GM19351 (cell line): ENCODE measurements around the gene CERS3.

ENCODE experiments used
- ATAC-seq: cut with Tn5 transposase; IDR thresholded peaks from one replicate; pipeline ENCODE4 v1.9.1; 2021; ENCODE audit warnings: mild to moderate bottlenecking, moderate library complexity; ENCODE audit not compliant: unreplicated experiment

The CERS3 gene

DNA sequence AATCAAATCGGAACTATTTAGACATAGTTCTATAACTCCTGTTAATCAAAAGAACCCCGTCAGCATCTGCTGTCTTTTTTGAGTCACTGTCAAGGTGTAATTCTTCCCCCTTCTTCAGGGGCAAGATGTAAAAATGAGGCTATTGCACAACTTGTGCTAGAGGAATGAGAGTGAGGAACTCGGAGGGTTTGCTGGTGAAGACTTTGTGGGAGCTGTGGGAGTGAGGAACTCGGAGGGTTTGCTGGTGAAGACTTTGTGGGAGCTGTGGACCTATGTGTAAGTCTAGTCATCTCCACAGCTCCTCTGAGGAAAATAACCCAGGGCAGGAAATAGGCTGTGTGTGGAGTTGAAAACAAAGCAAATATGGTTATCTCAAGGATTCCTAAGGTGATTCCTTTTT, 2.5 kb upstream of the CERS3 start:
- no peak for ATAC-seq

DNA sequence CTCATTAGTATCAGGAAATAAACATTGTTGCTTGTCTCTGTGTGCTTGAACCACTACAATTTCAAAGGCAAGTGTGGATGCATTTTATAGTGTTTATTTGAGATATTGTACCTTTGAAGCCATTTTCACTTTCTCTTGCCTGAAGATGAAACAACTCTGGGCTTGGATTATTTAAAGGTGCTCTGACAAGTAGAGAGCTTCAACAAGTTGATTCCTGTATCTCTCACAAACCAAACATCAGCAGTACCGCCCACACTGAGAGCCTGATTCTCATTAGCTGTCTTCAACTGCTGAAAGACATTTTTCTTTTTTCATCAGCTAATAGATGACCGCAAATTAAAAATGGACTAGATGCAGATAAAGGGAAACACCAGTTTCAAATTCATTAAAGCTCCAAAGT, 806 bp upstream of the CERS3 start:
- no peak for ATAC-seq

DNA sequence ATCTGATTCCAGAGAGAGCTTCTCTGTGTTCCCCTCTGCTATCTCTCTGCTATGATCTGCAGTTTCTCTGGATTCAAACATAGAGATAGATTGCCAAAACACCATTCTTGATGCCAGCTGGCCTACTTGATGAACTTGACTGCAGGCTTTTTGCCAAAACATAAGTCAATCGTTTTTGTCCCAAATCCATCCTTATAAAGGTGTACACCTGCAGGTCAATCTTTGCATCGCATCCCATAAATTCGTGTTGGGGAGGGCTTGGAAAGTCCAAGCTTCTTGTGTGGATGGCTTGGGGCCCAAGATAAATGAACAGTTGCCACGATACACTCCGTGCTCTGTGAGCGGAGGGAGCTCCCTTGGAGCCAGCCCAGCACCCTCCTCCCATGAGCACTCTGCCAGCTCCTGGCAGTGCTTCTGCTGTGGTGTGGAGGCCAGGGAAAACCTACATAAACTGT, 2.7 kb downstream of the CERS3 start:
- no peak for ATAC-seq

DNA sequence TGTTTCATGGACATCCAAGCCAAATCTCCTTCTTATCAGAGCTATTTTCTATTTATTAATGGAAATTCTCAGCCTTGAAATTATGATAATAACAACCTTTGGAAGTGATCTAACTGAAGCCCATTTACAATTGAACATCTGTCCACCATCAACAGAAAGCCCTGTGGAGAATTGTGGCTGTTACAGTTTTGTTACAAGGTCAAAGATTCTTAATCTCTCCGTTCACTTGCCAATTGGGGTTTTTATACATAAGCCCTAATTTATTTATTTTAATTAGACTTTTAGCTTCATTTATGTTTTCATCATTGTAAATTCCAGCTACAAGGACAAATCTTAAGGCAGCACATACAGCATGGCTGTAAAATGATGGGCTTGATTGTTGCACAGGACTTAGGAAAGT, 3.3 kb downstream of the CERS3 start:
- ATAC-seq: no peak

DNA sequence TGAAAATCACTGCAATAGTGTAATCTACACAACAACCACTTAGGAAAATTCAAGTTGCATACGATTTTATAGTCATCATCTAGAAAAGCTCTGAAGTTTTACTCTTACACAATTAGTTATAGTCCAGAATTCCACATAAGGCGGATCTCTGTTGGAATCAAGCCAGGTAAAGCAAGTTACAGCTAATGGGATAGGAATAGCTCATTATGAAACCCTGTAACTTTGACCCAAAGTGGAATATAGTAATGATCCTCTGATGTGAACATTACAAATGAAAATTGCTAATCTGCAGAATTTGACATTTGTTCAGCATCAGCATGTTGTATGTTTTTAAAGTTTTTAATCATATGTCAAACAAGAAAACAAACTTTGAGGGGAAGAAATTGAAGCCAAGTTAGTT, 4.4 kb downstream of the CERS3 start:
- ATAC-seq: no peak

GRCh38 chr15:100521907-100522306, 6.8 kb downstream of the CERS3 start:
- no peak for ATAC-seq

GRCh38 chr15:100520132-100520921, 8.4 kb downstream of the CERS3 start:
- ATAC-seq: no peak

GRCh38 chr15:100517846-100518245, 10.9 kb downstream of the CERS3 start:
- ATAC-seq: no peak

- no peak for ATAC-seq
These were observed 11.9 kb downstream of the CERS3 start for GRCh38 chr15:100516643-100517512.

DNA sequence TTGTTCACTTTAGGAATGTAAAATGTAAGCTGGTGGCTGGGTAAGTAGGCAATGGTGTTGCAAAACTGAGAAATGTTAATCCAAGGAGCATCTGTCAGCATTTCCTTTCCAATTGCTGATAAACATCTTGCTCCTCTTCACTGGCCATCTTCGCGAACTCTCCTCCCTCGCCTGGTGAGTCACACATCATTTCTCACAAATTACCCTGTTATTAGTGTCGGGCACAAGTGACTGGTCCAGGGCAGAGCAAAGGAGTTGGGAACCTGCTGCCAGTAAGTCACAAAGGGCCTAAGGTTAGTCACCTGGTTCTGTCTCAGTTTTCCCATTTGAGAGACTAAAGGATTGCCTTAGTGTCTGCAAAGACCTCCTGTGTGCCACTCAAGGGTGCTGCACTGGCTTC, 13.0 kb downstream of the CERS3 start:
- ATAC-seq: no peak

DNA sequence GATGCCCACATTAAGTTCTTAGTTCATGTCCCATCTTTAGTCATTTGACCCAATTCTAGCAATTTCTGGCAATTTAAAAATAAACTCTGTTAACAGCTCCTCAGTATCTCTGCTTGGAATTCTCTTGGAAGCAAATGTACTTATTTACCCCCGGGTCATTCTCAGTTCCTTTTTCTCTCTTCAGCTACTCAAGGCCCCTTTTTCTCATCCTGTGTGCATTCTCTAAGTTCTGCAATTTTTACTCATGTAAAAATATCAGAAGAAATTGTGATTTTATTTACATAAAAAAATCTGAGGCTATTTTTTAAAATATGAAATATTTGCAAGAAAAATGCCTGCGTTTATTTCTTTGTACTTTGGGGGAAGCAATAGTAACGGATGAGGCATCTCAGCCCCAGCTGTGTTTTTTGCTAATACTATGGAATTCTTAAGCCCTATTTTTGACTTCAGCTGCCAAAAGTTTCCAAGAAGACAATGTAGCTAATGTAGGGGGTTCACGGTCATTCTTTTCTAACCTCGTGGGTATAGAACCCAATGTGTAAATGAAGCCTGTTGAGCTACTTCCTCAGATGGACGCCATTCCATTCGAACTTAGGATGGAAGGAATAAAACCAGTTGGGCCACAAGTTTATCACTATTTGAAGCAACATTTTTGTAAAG, 20.0 kb downstream of the CERS3 start:
- ATAC-seq: no peak

DNA sequence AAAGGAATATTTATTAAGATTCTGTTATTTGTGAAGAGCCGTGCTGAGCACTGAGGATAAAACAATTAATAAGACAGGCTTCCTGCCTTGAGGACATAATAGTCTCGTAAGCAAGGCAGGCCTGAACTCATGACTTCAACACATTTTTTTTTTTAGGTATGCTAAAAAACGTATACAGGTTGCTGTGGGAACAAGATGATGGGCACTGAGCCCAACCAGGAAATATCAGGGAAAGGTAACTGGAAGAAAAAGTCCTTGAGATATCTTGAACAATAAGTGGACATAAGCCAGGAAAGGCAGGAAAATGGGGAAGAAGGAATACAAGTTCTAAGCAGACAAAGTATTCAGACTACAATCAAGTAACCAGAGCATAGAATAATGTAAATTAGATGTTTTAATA, 26.1 kb downstream of the CERS3 start:
- no peak for ATAC-seq

DNA sequence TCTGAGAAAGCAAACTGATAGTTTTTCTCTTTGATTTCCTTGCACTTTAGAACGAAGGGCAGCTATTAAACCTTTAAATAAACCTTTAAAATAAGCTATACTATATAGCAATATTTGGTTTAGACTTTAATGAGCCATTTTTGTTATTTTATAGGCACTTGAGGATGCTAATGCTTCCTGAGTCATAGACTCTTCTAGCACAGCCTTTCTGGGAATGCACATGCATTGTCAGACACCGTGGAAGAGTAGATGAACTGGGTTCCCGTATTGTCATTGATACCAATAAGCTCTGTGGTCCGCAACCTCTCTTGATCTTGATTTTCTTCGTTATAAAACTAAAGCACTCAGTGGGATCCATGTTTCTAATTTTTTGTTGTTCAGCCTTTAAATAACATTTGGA, 27.6 kb downstream of the CERS3 start:
- ATAC-seq: no peak

GRCh38 chr15:100500226-100500990, 28.3 kb downstream of the CERS3 start:
- no peak for ATAC-seq

DNA sequence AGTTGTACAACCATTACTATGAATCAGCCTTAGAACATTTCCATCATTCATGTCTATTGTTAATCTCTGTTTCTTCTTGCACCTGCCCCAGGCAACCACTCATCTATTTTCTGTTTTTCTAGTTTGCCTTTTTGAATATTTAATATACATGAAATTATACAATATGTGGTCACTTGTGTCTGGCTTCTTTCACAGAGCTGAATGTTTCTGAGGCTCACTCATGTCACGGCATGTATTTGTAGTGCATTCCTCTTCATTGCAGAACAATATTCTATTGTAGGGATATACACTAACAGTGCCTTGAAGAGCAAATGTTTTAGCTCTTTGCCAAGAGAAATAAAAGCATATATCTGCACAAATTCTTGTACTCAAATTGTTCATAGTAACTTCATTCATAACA, 32.9 kb downstream of the CERS3 start:
- no peak for ATAC-seq

GRCh38 chr15:100493213-100493612, 35.5 kb downstream of the CERS3 start:
- ATAC-seq: no peak

GRCh38 chr15:100484443-100484842, 44.3 kb downstream of the CERS3 start:
- ATAC-seq: no peak

GRCh38 chr15:100483370-100483769, 45.4 kb downstream of the CERS3 start:
- no peak for ATAC-seq

- ATAC-seq: no peak
These were observed 51.9 kb downstream of the CERS3 start for GRCh38 chr15:100476805-100477204.

DNA sequence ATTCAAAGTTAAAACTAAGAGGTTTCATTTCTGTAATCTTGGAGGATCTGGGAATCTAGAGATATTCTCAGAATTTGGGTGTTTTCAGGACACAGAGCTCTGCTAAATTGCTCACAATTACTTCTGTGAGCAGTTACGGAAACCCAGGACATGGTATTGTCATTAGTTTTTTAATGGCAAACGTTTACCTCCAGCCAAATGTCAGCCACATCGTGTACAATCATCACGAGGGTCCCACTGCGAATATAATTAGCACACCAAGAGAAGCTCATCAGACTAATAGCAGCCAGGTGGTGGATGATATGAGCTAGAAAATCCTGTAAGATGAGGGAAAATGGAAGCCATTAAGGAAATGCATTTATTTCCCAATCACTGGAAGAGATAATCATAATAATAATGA, 56.0 kb downstream of the CERS3 start:
- no peak for ATAC-seq

DNA sequence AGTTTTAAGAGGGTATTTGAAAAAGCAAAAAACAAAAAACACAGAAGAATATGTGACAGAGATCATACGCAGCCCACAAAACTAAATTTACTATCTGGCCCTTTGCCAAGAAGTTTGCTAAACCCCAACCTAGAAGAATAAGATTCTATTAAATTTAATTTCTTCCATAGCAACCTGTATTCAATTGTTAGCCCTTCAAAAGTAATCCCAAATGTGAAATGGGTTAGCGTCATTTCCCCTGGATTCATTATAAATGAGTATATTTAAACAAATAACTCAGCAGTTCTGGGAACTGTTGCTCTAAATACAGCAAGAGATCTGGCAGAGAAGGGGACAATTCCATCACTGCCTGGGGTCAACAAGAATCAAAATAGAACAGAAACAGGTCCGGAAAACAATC, 56.8 kb downstream of the CERS3 start:
- no peak for ATAC-seq
